Activated CD4-positive, CD25-positive, alpha-beta regulatory T cell treated with anti-CD3 and anti-CD28 coated beads, Interleukin-2, amount 50 U/mL, for 72 hours (primary cell): ENCODE data around the gene LSP1.

ENCODE experiments used
- DNase-seq: peaks from one replicate; pipeline ENCODE4 v3.0.0; 2021

LSP1 gene

GRCh38 chr11:1851468-1852180 is 1.3 kb upstream of the LSP1 start:
- DNase-seq = no peak

DNA sequence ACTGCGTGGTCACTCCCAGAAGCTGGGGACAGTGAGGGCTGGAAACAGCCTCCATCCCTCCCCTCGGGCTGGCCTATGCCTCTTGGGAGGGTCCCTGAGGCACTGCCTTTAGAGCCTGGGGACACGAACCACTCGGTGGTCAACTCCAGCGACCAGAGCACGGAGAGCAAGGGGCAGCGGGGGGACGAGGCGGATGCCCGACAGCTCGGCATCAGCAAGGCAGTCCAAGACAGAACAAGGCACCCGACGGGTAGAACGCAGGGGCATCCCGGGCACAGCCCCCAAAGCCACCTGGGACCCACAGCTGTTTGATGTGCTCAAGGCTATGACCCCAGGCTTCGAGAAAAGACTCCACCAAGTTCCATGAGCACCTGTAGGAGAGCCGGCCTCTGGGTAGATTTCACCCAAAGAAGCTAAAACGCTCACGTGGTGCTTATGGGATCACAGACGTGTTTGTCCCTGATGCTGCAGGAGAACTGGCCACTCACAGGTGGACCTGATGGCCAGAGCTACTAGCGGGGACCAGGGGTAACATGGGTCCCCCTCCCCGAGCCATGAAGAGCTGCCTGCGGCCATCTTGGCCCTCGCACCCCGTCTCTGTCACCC is 510 bp upstream of the LSP1 start:
- no peak for DNase-seq

DNA sequence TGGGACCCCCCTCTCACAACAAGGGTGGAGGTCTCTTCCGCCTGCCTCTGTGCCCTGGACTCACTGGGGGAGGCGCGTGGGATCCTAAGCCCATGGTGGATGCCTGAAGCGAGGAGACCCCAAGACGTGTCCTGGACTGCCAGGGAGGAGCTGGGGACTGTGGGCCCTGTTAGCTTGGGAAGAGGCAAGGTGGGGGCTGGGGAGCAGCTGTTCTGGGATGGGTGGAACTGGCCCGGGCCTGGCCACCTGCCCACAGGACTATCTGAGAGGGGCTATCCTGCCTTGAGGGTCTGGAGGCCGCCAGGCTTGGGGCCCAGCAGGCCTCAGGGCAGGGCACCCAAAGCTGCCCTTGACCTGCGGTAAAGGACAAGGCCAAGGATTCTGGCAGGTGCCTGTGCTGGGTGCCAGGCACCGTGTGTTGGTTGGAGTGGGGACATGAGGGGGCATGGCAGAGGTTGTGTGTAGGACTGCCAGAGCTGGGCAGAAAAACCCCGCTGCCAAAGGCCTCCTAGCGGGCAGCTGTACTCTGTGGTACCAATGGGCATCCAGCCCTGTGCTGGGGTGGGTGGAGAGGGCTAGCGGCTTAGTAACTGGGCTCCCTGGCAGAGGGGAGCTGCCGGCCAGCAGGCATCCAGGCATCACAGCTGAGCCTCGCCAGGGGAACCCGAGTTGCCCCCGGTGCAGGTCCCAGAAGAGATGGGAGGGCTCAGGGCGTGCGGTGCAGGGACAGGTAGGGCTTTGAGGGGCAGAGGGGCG is 670 bp downstream of the LSP1 start:
- DNase-seq = no peak

DNA sequence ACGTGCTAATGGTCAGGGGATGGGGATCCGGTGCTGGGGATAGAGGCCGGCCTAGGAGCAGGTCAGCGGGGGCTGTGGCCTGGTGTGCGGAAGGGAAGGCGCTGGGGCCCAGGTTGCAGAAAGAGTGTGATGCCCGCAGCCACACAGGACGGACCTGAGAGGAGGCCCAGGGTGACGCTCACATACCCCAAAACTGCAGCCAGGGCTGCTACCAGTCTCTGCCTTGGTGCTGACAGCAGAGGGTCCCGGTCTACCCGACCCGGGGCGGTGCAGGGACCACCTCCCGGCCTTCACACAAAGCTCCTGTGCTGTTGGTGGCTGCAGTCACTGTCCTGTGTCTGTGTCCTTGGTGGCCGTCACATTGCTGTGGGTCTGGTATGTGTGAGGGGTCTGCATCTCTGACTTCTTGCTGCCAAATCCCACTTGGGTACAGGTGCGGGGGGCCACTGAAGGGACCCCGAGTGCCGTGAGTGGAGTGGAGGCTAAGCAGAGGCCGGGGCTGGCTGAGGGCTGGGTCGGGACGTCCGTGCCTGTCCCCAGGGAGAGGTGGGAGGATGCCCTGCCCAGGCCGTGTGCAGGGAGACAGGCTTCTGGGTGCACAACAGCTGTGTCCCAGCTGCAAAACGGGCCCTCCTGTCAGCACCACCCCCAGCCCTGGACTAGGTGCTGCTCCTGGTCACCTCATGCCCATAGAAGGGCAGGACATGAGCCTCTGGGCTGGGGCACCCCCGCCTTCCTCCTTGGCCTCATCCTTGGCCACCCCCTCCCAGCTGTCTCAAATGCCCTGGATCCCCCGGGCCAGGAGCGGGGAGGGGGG is 1.5 kb downstream of the LSP1 start:
- no peak for DNase-seq

DNA sequence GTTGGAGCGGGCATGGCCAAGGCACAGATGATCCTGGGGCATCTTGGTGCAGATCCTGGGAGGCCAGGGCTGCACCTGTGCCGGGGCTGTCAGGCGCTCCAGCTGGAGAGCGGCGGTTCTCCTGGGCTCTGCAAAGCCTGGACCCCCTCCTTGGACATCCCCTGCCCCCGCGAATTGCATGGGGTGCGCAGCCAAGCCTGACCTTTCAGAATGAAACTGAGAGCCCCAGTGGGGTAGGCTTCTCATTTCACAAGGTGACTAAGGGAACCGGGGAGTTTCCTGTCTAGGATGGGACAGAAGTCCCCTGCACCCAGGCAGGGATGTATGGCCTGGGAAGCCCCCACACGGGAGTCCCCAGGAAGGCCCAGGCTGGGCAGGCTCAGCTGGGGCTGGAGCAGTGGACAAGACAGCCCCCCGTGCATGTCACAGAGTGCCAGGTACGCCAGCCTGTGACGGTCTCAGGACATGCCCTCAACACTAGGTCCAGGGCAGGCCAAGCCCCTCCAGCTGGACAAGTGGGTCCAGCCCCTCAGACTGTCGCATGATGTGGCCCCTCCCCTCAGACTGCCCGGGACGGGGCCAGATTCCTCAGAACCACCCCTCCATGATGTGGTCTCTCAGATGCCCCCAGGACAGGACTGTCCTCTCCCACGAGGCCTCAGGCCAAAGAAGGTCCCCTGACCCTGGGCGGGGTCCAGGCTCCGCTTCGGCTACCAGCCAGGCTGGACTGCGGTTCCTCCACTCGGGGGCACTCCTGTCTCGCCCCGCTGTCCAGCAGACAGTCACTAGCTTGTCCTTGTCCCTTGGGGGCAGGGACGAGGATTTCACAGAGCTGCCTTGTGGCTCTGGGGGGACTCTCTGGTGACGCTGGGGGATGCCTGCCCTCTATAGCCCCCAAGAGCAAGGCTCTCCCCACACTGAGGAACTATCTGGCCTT is 2.3 kb downstream of the LSP1 start:
- peak; percentile 64 for DNase-seq

DNA sequence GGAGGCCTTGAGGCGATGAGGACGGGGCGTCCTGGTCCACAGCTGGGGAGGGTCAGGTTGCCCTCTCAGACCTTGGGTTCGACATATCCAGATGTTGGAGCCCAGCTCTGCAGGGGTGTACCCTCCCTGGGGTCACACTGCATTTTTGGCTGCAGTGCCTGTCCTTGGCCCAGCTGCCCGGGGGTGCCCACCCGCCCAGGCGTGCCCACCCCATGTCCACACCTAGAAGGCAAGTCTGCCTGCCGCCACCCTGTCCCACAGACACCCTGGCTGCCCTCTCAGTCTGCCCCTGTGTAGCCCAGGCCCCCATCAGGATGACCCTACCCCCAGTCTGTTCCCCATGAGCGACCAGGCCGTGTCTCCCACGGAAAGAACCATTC is 3.0 kb downstream of the LSP1 start:
- no peak for DNase-seq

DNA sequence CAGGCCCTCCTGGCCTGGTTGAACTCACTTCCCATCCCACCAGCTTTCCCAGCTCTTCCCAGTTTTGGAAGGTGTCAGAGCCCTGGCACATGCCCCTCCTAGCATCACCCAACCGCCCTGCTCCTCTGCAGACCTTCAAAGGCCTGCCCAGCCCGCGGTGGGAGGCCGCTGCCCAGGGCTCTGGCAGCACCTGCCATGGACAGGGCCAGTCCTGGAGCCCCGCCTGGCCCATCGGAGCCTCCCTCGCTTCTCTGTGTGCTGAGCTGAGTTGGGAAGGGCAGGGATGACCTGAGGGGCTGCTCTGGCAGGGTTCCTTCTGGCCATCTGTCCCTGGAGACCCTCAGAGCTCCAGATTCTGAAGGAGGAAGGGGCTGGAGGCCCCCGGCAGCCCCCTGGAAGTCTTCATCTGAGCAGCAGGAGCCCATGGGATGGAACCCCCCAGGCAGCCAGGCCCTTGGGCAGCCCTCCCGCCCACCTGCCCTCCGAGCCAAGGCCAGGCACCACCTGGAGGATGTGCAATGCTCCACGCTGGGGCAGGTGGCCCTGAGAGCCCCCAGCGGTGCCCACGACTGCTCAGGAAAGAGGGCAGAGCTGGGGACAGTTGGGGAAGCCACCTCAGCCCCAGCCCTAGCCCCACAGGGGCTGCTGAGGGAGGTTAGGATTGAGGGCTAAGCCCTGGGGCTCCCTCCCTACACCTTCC is 3.6 kb downstream of the LSP1 start:
- DNase-seq = no peak

DNA sequence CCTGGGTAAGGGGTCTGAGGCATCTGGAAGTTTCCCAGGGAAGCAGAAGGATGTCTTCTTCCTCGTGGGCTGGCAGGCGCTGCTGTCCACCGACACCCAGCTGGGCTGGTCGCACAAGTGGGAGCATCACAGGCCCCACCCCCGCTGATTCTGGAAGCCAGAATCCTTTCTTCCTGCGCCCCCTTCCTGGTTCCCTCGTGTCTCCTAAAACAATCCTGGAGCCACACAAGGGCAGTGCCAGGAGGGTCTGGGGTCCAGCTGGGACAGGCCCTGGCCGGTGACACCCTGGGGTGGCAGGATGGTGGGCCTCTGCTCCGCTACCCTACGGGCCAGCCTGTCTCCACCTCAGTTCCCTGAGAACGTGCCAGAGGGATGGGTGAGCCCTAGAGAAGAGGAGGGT is 4.2 kb downstream of the LSP1 start:
- DNase-seq = no peak

GRCh38 chr11:1858154-1858553 is 5.3 kb downstream of the LSP1 start:
- no peak for DNase-seq

- DNase-seq = no peak
Measured at GRCh38 chr11:1858576-1858975, 5.7 kb downstream of the LSP1 start.

- no peak for DNase-seq
Measured at GRCh38 chr11:1859004-1859403, 6.1 kb downstream of the LSP1 start.

GRCh38 chr11:1860108-1860507 is 7.2 kb downstream of the LSP1 start:
- DNase-seq = no peak

GRCh38 chr11:1861435-1862411 is 8.8 kb downstream of the LSP1 start:
- no peak for DNase-seq

GRCh38 chr11:1862588-1863351 is 9.9 kb downstream of the LSP1 start:
- DNase-seq = no peak

DNA sequence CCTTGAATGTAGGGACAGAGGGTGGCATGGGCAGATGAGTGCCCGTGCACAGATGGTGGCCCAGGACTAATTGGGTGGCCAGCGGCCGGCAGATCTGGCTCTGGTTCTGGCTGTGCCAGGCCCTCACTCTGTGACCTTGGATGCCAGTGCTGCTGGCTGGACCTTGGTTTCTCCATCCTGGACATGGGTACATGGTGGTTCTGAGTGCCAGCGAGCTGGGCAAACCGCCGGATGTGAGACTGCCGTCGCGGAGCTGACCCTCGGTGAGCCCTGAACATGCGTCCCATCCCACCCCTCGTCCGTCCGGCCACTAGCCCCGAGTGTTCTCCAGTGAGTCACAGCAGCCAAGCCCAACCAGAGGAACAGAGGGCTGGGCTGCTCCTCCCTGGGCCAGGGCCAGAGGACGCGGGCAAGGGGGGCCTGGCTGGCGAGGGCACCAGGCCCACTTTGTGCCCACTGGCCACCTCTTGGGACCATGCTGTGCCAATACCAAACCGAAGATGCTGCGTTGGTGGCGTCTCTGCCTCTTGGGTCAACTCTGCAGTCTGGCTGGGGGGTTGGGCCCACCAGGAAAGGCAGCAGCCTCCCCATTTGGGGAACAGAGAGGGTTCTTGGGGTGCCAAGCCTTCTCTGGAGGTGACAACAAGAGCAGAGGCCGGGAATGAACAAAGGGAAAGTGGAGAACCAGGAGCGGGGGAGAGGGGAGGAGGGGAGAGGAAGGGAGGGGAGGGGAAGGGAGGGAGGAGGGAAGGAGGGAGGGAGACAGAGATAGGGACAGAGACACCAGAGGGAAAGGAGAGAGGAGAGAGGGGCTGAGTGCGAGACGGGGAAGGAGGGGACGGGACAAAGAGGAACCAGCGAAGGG is 10.7 kb downstream of the LSP1 start:
- DNase-seq = no peak

GRCh38 chr11:1864231-1864630 is 11.3 kb downstream of the LSP1 start:
- no peak for DNase-seq

GRCh38 chr11:1864831-1865665 is 12.2 kb downstream of the LSP1 start:
- DNase-seq = no peak

GRCh38 chr11:1866226-1866625 is 13.3 kb downstream of the LSP1 start:
- no peak for DNase-seq
